Keratinocyte (primary cell): ENCODE data around the gene PCAT6. TPM values are rescaled to one million over a fixed set of nuclear protein-coding genes. Genes with fewer than 3 reads are reported as not detected.
A peak's percentile ranks its signal among the peaks of the same experiment; 100 is the strongest.

Source experiments
- DNase-seq: peaks from one replicate; pipeline ENCODE4 v3.0.0-alpha.2; 2011; ENCODE audit warnings: low read depth, missing footprints, low spot score
- FAIRE-seq: peaks from 2 replicates; lab custom pipeline; 2011; peaks lifted over from hg19 to GRCh38; lab: Jason Lieb, UNC
- H2AFZ ChIP-seq: 2 replicates; pipeline ENCODE4 v1.6.0; 2012; ENCODE audit warnings: low read length, control low read depth, inconsistent platforms; ENCODE audit not compliant: control insufficient read depth
- H3K27ac ChIP-seq: 2 replicates; pipeline ENCODE4 v1.5.1; 2011; ENCODE audit warnings: low read length; ENCODE audit not compliant: control insufficient read depth, insufficient read depth
- H3K27me3 ChIP-seq: 3 replicates; pipeline ENCODE4 v1.6.0; 2011; ENCODE audit warnings: low read length; ENCODE audit not compliant: control insufficient read depth, insufficient read depth; ENCODE audit errors: extremely low read depth
- H3K36me3 ChIP-seq, 2 experiments: 2 replicates in 1 of 2; 3 replicates in 1 of 2; pipeline ENCODE4 v1.5.1; 2011; ENCODE audit warnings: low read length in 2 of 2, mild to moderate bottlenecking in 1 of 2; ENCODE audit not compliant: control insufficient read depth in 2 of 2, insufficient read depth in 2 of 2; ENCODE audit errors: extremely low read depth in 1 of 2
- H3K4me1 ChIP-seq: 3 replicates; pipeline ENCODE4 v1.5.1; 2011; ENCODE audit warnings: low read length; ENCODE audit not compliant: control insufficient read depth, insufficient read depth; ENCODE audit errors: extremely low read depth
- H3K4me2 ChIP-seq: 3 replicates; pipeline ENCODE4 v1.6.0; 2011; ENCODE audit warnings: low read depth, low read length; ENCODE audit not compliant: control insufficient read depth, insufficient read depth; ENCODE audit errors: extremely low read depth
- H3K4me3 ChIP-seq, 3 experiments: fragments of 200-600 bp in 1 of 3; sonication (generic) in 1 of 3; 2 replicates in 2 of 3; 3 replicates in 1 of 3; pipeline ENCODE4 v1.5.1; 2011 to 2016; ENCODE audit warnings: low read length in 3 of 3, mild to moderate bottlenecking in 3 of 3, control low read depth in 2 of 3, inconsistent platforms in 1 of 3, low read depth in 1 of 3, mixed read lengths in 1 of 3, mixed run types in 1 of 3, moderate library complexity in 1 of 3; ENCODE audit not compliant: control insufficient read depth in 2 of 3, insufficient read depth in 2 of 3; ENCODE audit errors: extremely low read depth in 1 of 3
- H3K79me2 ChIP-seq: 2 replicates; pipeline ENCODE4 v1.6.0; 2012; ENCODE audit warnings: low read length; ENCODE audit not compliant: control insufficient read depth, insufficient read depth
- H3K9ac ChIP-seq: 3 replicates; pipeline ENCODE4 v1.6.0; 2011; ENCODE audit warnings: low read length; ENCODE audit not compliant: control insufficient read depth, insufficient read depth; ENCODE audit errors: extremely low read depth
- H3K9me1 ChIP-seq: 3 replicates; pipeline ENCODE4 v1.6.0; 2011; ENCODE audit warnings: low read length; ENCODE audit not compliant: control insufficient read depth, insufficient read depth; ENCODE audit errors: extremely low read depth
- H3K9me3 ChIP-seq: 2 replicates; pipeline ENCODE4 v1.5.1; 2012; ENCODE audit warnings: low read depth, low read length; ENCODE audit not compliant: control insufficient read depth
- H4K20me1 ChIP-seq: 3 replicates; pipeline ENCODE4 v1.6.0; 2011; ENCODE audit warnings: low read length; ENCODE audit not compliant: control insufficient read depth, insufficient read depth; ENCODE audit errors: extremely low read depth
- EZH2 ChIP-seq: IDR thresholded peaks from one replicate; pipeline ENCODE4 v1.6.1; 2012; ENCODE audit warnings: inconsistent platforms, mild to moderate bottlenecking, low read length, moderate library complexity
- dilution Hi-C: fragments of 300-500 bp; cut with MboI; formaldehyde crosslinking; loops from one replicate; pipeline ENCODE4 v1.7.0; 2020; ENCODE audit warnings: low sequenced_read_pairs; ENCODE audit not compliant: extremely low pct_ligation_motif_present
- polyA plus RNA-seq, 5 experiments: library from polyadenylated mRNA; depleted of rRNA in 3 of 5; stranded (reverse) in 3 of 5; stranded (forward) in 1 of 5; unstranded in 1 of 5; fragments of >200 nt; gene quantifications; 1 replicate in 1 of 5; 2 replicates in 3 of 5; 3 replicates in 1 of 5; pipeline versions ENCODE4 v1.2.1 to v1.2.3, GENCODE V29; 2011 to 2012; ENCODE audit warnings: missing spikeins in 2 of 5, low read depth in 1 of 5, low replicate concordance in 1 of 5
- small RNA-seq, 3 experiments: library from RNA; depleted of rRNA; stranded (forward); fragments of <200 nt; gene quantifications; one replicate each; pipeline ENCODE3, GENCODE V24; 2012; ENCODE audit warnings: low read depth in 3 of 3, low replicate concordance in 1 of 3; ENCODE audit not compliant: insufficient read length in 3 of 3
- TF ChIP-seq, protein P1 (sequence below), 3 experiments: IDR thresholded peaks in 1 of 3; conservative IDR thresholded peaks in 1 of 3; optimal IDR thresholded peaks in 1 of 3; 2 replicates in 2 of 3; 3 replicates in 1 of 3; pipeline versions ENCODE3 to v1.5.1; 2011; ENCODE audit warnings: low read length in 3 of 3, mild to moderate bottlenecking in 3 of 3, moderate library complexity in 2 of 3, control low read depth in 1 of 3, inconsistent platforms in 1 of 3; ENCODE audit not compliant: insufficient read depth in 2 of 3; ENCODE audit errors: extremely low read depth in 1 of 3

The PCAT6 gene
- polyA plus RNA-seq, 1 donor (not counting 4 experiments of a cell fraction or from before 2014, with no cell fraction given) = 1.6 TPM

DNA sequence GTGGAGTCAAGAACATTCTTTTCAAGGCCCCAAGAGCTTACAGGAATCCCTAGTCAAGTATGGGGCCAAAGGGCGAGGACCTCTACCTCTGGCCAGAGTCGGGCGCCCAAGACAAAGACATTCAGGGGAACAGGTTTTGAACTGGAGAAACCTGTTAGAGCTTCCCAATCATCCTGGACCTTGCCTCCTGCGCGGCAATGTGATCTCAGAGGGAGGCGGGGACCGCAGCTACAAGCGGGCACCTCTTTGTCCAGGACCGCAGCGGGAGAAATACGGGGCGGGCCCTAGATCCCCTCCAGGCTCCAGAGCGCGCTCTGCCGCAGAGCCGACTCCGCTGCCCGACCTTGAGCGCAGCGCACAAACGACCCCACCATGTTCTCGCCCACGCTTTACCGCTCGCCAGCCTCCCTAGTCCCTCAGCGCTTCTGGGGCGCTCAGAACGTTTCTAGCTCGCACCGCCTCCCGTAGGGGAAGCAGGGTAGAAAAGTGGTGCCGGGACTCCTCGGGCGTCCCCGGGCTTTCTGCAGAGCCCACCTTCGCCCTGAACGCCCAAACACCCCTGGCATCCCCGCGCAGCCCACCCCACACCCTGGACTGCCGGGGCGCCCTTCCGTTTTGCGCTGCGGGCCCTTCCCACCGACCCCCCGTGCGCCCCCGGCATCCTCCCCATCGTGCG lies 50.1 kb downstream of the PCAT6 start:
- Histone ChIP-seq H4K20me1 (no peaks in the 10 kb centered on the region), H3K36me3 (no peaks in the 10 kb centered on the region), H3K27ac (no peak overlapping the region), H3K4me3 (peak overlapping the region; percentile 46 to 72 (median 71)), H3K9ac (peak overlapping the region; percentile 6), H3K9me1 (no peaks in the 10 kb centered on the region), H3K79me2 (no peaks in the 10 kb centered on the region), H3K4me2 (peak overlapping the region; percentile 81), H2AFZ (peak overlapping the region; percentile 58), H3K9me3 (no peaks in the 10 kb centered on the region), H3K4me1 (no peaks in the 10 kb centered on the region), H3K27me3 (peaks cover 25% of the 10 kb centered on the region)
- dilution Hi-C loops = no loop called here
- peak; percentile 24 for TF ChIP-seq EZH2
- TF ChIP-seq, protein P1, sequence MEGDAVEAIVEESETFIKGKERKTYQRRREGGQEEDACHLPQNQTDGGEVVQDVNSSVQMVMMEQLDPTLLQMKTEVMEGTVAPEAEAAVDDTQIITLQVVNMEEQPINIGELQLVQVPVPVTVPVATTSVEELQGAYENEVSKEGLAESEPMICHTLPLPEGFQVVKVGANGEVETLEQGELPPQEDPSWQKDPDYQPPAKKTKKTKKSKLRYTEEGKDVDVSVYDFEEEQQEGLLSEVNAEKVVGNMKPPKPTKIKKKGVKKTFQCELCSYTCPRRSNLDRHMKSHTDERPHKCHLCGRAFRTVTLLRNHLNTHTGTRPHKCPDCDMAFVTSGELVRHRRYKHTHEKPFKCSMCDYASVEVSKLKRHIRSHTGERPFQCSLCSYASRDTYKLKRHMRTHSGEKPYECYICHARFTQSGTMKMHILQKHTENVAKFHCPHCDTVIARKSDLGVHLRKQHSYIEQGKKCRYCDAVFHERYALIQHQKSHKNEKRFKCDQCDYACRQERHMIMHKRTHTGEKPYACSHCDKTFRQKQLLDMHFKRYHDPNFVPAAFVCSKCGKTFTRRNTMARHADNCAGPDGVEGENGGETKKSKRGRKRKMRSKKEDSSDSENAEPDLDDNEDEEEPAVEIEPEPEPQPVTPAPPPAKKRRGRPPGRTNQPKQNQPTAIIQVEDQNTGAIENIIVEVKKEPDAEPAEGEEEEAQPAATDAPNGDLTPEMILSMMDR (optimal IDR thresholded peaks at IDR 0.05 in 1 of 3, IDR thresholded peaks at IDR 0.05 in 1 of 3, conservative IDR thresholded peaks at IDR 0.05 in 1 of 3; ENCODE audit: extremely low read depth in 1 of 3, insufficient read depth in 2 of 3, low read length in 3 of 3) = no peak
- FAIRE-seq (no peak), DNase-seq (no peak)

Small RNA genes lying within 50 kb of the gene (small RNA-seq; reads per million reads assigned to genes)
- gene AC098934.3 = 0 reads per million in 3 experiments

Other genes with a start within 250 kb of the PCAT6 start
- 0.01 TPM in 2 of 3 replicates, not detected in the other for gene SYT2, start 100.5 kb upstream of the PCAT6 start, polyA plus RNA-seq
- 57.6 to 60.1 TPM (median 59.9 TPM) in 3 replicates for gene KDM5B, start 2.5 kb upstream of the PCAT6 start, polyA plus RNA-seq
- 14.8 to 17.4 TPM (median 16.6 TPM) in 3 replicates for gene RABIF, start 78.2 kb downstream of the PCAT6 start, polyA plus RNA-seq
- 26.4 to 32.3 TPM (median 28.6 TPM) in 3 replicates for gene KLHL12, start 116.3 kb downstream of the PCAT6 start, polyA plus RNA-seq
- 223 to 336 TPM (median 260 TPM) in 3 replicates for gene ADIPOR1, start 147.4 kb downstream of the PCAT6 start, polyA plus RNA-seq
- gene CYB5R1, start 156.3 kb downstream of the PCAT6 start, polyA plus RNA-seq = 199 to 336 TPM (median 232 TPM) in 3 replicates
- gene TMEM183A, start 196.4 kb downstream of the PCAT6 start, polyA plus RNA-seq = 87.4 to 91.8 TPM (median 88.2 TPM) in 3 replicates
- 0.63 to 4.2 TPM (median 2.3 TPM) in 3 replicates for gene PPFIA4, start 215.5 kb downstream of the PCAT6 start, polyA plus RNA-seq